Measurements from ENCODE around the gene IRAG1.

Gene IRAG1

GRCh38 chr11:10664496-10664895 lies 29.1 kb downstream of the IRAG1 start:
- H3K27ac ChIP-seq, result no peak overlapping the region
- no peaks in the 10 kb centered on the region for H3K79me2 ChIP-seq (ENCODE audit: insufficient read depth, low read depth)
- H2AFZ ChIP-seq (ENCODE audit: low read depth), result no peak overlapping the region; the same call in 1 of the 2 replicates
- peaks cover 3% of the 10 kb centered on the region for H3K4me1 ChIP-seq (ENCODE audit: low read depth, poor library complexity, severe bottlenecking)
- no peak overlapping the region for H3K9ac ChIP-seq
- H3K4me3 ChIP-seq (IDR thresholded peaks at IDR 0.05; ENCODE audit: insufficient read depth, low read depth, low read length), result no peak overlapping the region
- no peaks in the 10 kb centered on the region for H3K36me3 ChIP-seq (ENCODE audit: insufficient read depth)
- no peak overlapping the region for H3K4me2 ChIP-seq
- no peak for TF ChIP-seq CTCF (conservative IDR thresholded peaks at IDR 0.05; ENCODE audit: low read depth, low read length)
- no peaks in the 10 kb centered on the region for H3K27me3 ChIP-seq (ENCODE audit: insufficient read depth, low read depth)
- no peaks in the 10 kb centered on the region for H4K20me1 ChIP-seq (ENCODE audit: insufficient read depth)

- no peak overlapping the region for H3K4me2 ChIP-seq
- no peak for TF ChIP-seq CTCF (conservative IDR thresholded peaks at IDR 0.05; ENCODE audit: low read depth, low read length)
- H3K27me3 ChIP-seq (ENCODE audit: insufficient read depth, low read depth), result no peaks in the 10 kb centered on the region
- H3K36me3 ChIP-seq (ENCODE audit: insufficient read depth), result no peaks in the 10 kb centered on the region
- H3K27ac ChIP-seq, result no peak overlapping the region
- H3K79me2 ChIP-seq (ENCODE audit: insufficient read depth, low read depth), result no peaks in the 10 kb centered on the region
- H3K9ac ChIP-seq, result no peak overlapping the region
- no peaks in the 10 kb centered on the region for H4K20me1 ChIP-seq (ENCODE audit: insufficient read depth)
- no peak overlapping the region for H3K4me3 ChIP-seq (IDR thresholded peaks at IDR 0.05; ENCODE audit: insufficient read depth, low read depth, low read length)
- peaks cover 5% of the 10 kb centered on the region for H3K4me1 ChIP-seq (ENCODE audit: low read depth, poor library complexity, severe bottlenecking)
- no peak overlapping the region for H2AFZ ChIP-seq (ENCODE audit: low read depth)
Measured at GRCh38 chr11:10663990-10664389, 29.6 kb downstream of the IRAG1 start.

GRCh38 chr11:10663365-10663764 lies 30.2 kb downstream of the IRAG1 start:
- no peak overlapping the region for H3K4me3 ChIP-seq (IDR thresholded peaks at IDR 0.05; ENCODE audit: insufficient read depth, low read depth, low read length)
- H3K4me1 ChIP-seq (ENCODE audit: low read depth, poor library complexity, severe bottlenecking), result peaks cover 9% of the 10 kb centered on the region
- H2AFZ ChIP-seq (ENCODE audit: low read depth), result no peak overlapping the region
- no peak overlapping the region for H3K9ac ChIP-seq
- no peak overlapping the region for H3K27ac ChIP-seq
- H3K79me2 ChIP-seq (ENCODE audit: insufficient read depth, low read depth), result no peaks in the 10 kb centered on the region
- no peaks in the 10 kb centered on the region for H3K27me3 ChIP-seq (ENCODE audit: insufficient read depth, low read depth)
- no peaks in the 10 kb centered on the region for H4K20me1 ChIP-seq (ENCODE audit: insufficient read depth)
- no peak for TF ChIP-seq CTCF (conservative IDR thresholded peaks at IDR 0.05; ENCODE audit: low read depth, low read length)
- H3K36me3 ChIP-seq (ENCODE audit: insufficient read depth), result no peaks in the 10 kb centered on the region
- no peak overlapping the region for H3K4me2 ChIP-seq

- no peak for TF ChIP-seq CTCF (conservative IDR thresholded peaks at IDR 0.05; ENCODE audit: low read depth, low read length)
- Histone ChIP-seq H3K27ac (no peak overlapping the region), H3K4me1 (ENCODE audit: low read depth, poor library complexity, severe bottlenecking) (peaks cover 39% of the 10 kb centered on the region), H3K9ac (no peak overlapping the region), H3K4me2 (no peak overlapping the region), H3K4me3 (IDR thresholded peaks at IDR 0.05; ENCODE audit: insufficient read depth, low read depth, low read length) (no peak overlapping the region), H3K79me2 (ENCODE audit: insufficient read depth, low read depth) (no peaks in the 10 kb centered on the region), H3K36me3 (ENCODE audit: insufficient read depth) (no peaks in the 10 kb centered on the region), H2AFZ (ENCODE audit: low read depth) (no peak overlapping the region), H3K27me3 (ENCODE audit: insufficient read depth, low read depth) (no peaks in the 10 kb centered on the region), H4K20me1 (ENCODE audit: insufficient read depth) (no peaks in the 10 kb centered on the region)
Measured at GRCh38 chr11:10660323-10660722, 33.2 kb downstream of the IRAG1 start.

Data from KMS-11 (cell line).